Measurements from ENCODE around the gene TXNDC17. TPM values are rescaled to one million over a fixed set of nuclear protein-coding genes. Genes with fewer than 3 reads are reported as not detected.
"Not testable (repeated sequence)": the region's sequence is repeated elsewhere in the genome, so short reads cannot be mapped to it uniquely, and the experiment has no call there.

The TXNDC17 gene
- total RNA-seq, 1 experiment from 2014 or later = 137 TPM

- CTCF ChIA-PET = interaction anchor here (0.7 kb wide), 1 partner anchor 360 kb away, joined by 3 read pairs; no protein-coding TSS in a partner anchor
- H3K4me1 Mint-ChIP-seq (ENCODE audit: insufficient read depth, unreplicated experiment) = peaks cover 14% of the 10 kb centered on the region
- H3K27ac Mint-ChIP-seq (ENCODE audit: low read depth, unreplicated experiment) = no peak overlapping the region
- BruUV-seq (replicated peaks) = no TSS peak
- POLR2A ChIA-PET = interaction anchor here (1.0 kb wide), 1 partner anchor 10 kb away, joined by 3 read pairs; no protein-coding TSS in a partner anchor
- no peak for DNase-seq (ENCODE audit: unreplicated experiment)
- intact Hi-C loops (cut with micrococcal nuclease) = no loop called here
- no peaks in the 10 kb centered on the region for H3K9me3 Mint-ChIP-seq (ENCODE audit: unreplicated experiment)
- no peak overlapping the region for H3K4me3 Mint-ChIP-seq (ENCODE audit: unreplicated experiment)
- peaks cover 20% of the 10 kb centered on the region for H3K27me3 Mint-ChIP-seq (ENCODE audit: insufficient read depth, unreplicated experiment)
- TF ChIP-seq CTCF (IDR thresholded peaks at IDR 0.05; ENCODE audit: unreplicated experiment) = no peak
- H3K36me3 Mint-ChIP-seq (ENCODE audit: insufficient read depth, unreplicated experiment) = no peaks in the 10 kb centered on the region
Observed at GRCh38 chr17:6661464-6661848, 20.6 kb downstream of the TXNDC17 start.

- BruUV-seq (replicated peaks); DNase-seq (ENCODE audit: unreplicated experiment); H3K27ac Mint-ChIP-seq (ENCODE audit: low read depth, unreplicated experiment); H3K4me3 Mint-ChIP-seq (ENCODE audit: unreplicated experiment); H3K36me3 Mint-ChIP-seq (ENCODE audit: insufficient read depth, unreplicated experiment); intact Hi-C loops (cut with micrococcal nuclease); H3K9me3 Mint-ChIP-seq (ENCODE audit: unreplicated experiment): not testable (repeated sequence)
- ChIA-PET POLR2A (interaction anchor here (0.7 kb wide), 1 partner anchor 12 kb away, joined by 5 read pairs; no protein-coding TSS in a partner anchor), CTCF (interaction anchor here (0.7 to 1.0 kb wide), 2 partner anchors 173 to 356 kb away, joined by 3 to 6 read pairs; no protein-coding TSS in a partner anchor)
- peaks cover 20% of the 10 kb centered on the region for H3K4me1 Mint-ChIP-seq (ENCODE audit: insufficient read depth, unreplicated experiment)
- peaks cover 20% of the 10 kb centered on the region for H3K27me3 Mint-ChIP-seq (ENCODE audit: insufficient read depth, unreplicated experiment)
Observed at GRCh38 chr17:6663200-6663599, 22.3 kb downstream of the TXNDC17 start.

- Mint-ChIP-seq H3K27me3 (ENCODE audit: insufficient read depth, unreplicated experiment) (peaks cover 5% of the 10 kb centered on the region), H3K36me3 (ENCODE audit: insufficient read depth, unreplicated experiment) (no peaks in the 10 kb centered on the region), H3K4me3 (ENCODE audit: unreplicated experiment) (no peak overlapping the region), H3K27ac (ENCODE audit: low read depth, unreplicated experiment) (no peak overlapping the region), H3K4me1 (ENCODE audit: insufficient read depth, unreplicated experiment) (peaks cover 30% of the 10 kb centered on the region), H3K9me3 (ENCODE audit: unreplicated experiment) (no peaks in the 10 kb centered on the region)
- peak; percentile 93 for TF ChIP-seq CTCF (IDR thresholded peaks at IDR 0.05; ENCODE audit: unreplicated experiment)
- CTCF ChIA-PET = interaction anchor here (0.6 to 8.1 kb wide), 34 partner anchors 9 to 359 kb away, joined by 3 to 73 read pairs (median 4); no protein-coding TSS in a partner anchor
- BruUV-seq (replicated peaks) = no TSS peak
- intact Hi-C loops (cut with micrococcal nuclease) = loop anchor here (1.0 to 5.0 kb wide), 6 partner anchors 134 to 356 kb away; partner anchors contain the start of gene BCL6B
- peak; percentile 86 for DNase-seq (ENCODE audit: unreplicated experiment)
- POLR2A ChIA-PET = interaction anchor here (0.6 to 2.6 kb wide), 8 partner anchors 15 to 347 kb away, joined by 3 to 12 read pairs (median 4); partner anchors contain the start of gene RNASEK
Observed at GRCh38 chr17:6666077-6666521, 25.2 kb downstream of the TXNDC17 start.

GRCh38 chr17:6666557-6666956 is 25.7 kb downstream of the TXNDC17 start:
- POLR2A ChIA-PET = interaction anchor here (0.6 to 2.6 kb wide), 7 partner anchors 16 to 346 kb away, joined by 3 to 12 read pairs (median 5); partner anchors contain the start of gene RNASEK
- no peaks in the 10 kb centered on the region for H3K36me3 Mint-ChIP-seq (ENCODE audit: insufficient read depth, unreplicated experiment)
- CTCF ChIA-PET = interaction anchor here (0.6 to 8.1 kb wide), 34 partner anchors 9 to 358 kb away, joined by 3 to 73 read pairs (median 4); no protein-coding TSS in a partner anchor
- no peak for TF ChIP-seq CTCF (IDR thresholded peaks at IDR 0.05; ENCODE audit: unreplicated experiment)
- peak; percentile 70 for DNase-seq (ENCODE audit: unreplicated experiment)
- no peak overlapping the region for H3K4me3 Mint-ChIP-seq (ENCODE audit: unreplicated experiment)
- no TSS peak for BruUV-seq (replicated peaks)
- H3K4me1 Mint-ChIP-seq (ENCODE audit: insufficient read depth, unreplicated experiment) = peaks cover 34% of the 10 kb centered on the region
- intact Hi-C loops (cut with micrococcal nuclease) = loop anchor here (1.0 to 5.0 kb wide), 6 partner anchors 134 to 356 kb away; partner anchors contain the start of gene BCL6B
- peaks cover under 1% of the 10 kb centered on the region for H3K27me3 Mint-ChIP-seq (ENCODE audit: insufficient read depth, unreplicated experiment)
- H3K27ac Mint-ChIP-seq (ENCODE audit: low read depth, unreplicated experiment) = no peak overlapping the region
- no peaks in the 10 kb centered on the region for H3K9me3 Mint-ChIP-seq (ENCODE audit: unreplicated experiment)
